Measurements from ENCODE around the gene C4BPA. TPM values are rescaled to one million over a fixed set of nuclear protein-coding genes. Genes with fewer than 3 reads are reported as not detected.

The C4BPA gene
- total RNA-seq, 1 donor from 2014 or later: not detected

DNA sequence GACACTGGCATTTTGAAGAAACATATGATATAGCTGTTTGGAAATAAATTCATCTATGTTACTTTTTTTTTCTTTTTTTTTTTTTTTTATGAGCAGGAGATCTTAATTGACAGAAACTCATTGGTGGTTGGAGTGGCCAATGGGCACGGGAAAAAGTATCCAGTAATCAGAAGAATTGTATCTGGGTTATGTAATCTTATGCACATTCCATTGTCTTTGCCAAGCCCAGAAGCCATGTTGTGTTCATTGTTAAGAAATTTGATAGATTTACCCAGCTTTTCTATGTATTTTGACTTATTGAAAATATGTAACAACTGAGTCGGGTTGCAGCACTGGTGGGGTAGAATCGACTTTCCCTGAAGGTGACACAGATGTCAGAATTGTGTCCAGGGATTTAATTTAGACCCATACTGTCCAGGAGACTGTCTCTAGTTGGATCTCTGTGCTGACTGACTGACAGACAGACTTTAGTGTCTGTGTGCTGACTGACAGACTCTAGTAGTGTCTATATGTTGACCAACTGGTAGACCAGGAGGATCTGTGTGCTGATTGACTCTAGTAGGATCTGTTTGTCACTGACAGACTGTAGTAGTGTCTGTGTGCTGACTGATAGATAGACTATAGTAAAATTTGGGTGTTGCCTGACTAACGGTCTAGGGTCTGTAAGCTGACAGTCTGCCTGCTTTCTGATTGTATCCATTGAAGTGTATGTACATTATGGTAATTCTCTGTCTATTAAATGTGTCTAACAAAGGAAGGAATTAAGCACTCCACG, 27.7 kb upstream of the C4BPA start:
- DNase-seq: no peak
- ATAC-seq: peak; percentile 2
- intact Hi-C loops (cut with micrococcal nuclease): no loop called here

DNA sequence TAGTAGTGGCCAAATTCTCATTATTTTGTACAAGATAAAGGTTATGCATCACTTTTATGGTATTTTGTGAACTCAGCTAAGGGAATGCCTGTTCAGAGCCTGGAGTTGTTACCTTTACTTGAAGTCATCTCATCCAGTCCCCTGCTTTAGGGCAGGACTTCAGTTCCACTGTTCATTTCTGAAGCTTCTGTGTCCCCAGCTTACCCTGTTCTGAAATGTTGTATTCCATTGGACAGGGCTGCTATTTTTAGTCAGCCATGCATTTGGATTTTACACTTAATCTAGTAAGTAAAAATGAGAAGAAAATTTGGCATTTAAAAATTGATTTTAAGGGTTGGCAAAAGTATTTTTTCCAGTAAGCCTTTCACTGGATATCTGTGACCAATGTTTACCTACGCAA, 27.0 kb upstream of the C4BPA start:
- peak; percentile 48 for ATAC-seq
- intact Hi-C loops (cut with micrococcal nuclease): no loop called here

GRCh38 chr1:207077470-207078377, 26.3 kb upstream of the C4BPA start:
- ATAC-seq: peak; percentile 74
- intact Hi-C loops (cut with micrococcal nuclease): no loop called here
- no peak for DNase-seq

More for the DNA sequence above, 27.0 kb upstream of the C4BPA start:
- no peak for DNase-seq

DNA sequence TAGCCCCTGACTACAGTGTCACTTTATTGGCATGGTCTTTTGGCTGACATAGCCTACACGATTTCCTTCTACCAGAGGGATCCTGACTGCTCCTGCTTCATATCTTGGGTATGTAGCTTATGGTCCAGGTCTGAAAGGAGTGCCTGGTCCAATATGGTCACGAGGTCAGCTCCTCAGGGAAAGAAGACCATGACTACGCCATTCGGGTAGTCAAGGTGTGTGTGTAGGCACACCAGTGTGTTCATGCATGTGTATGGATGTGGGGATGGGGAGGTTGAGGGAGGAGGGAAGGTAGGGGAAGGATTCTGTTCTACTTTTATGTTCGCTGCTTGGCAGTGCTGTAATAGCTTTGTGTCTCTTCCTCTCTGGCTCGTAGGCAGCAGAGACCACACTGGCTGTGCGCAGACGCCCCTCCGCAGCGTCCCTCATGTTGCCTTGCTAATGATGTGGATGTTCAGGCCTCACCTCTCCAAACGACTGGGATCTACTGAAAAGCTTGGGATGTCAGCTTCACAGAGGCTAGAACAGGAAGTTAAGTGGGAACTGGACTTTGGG, 25.4 kb upstream of the C4BPA start:
- intact Hi-C loops (cut with micrococcal nuclease): no loop called here
- DNase-seq (no peak), ATAC-seq (no peak)

- ATAC-seq: no peak
- DNase-seq: no peak
- intact Hi-C loops (cut with micrococcal nuclease): no loop called here
Measured at GRCh38 chr1:207079706-207080241, 24.3 kb upstream of the C4BPA start.

- ATAC-seq (no peak), DNase-seq (no peak)
- intact Hi-C loops (cut with micrococcal nuclease): no loop called here
Measured at GRCh38 chr1:207081088-207081487, 22.9 kb upstream of the C4BPA start.

- ATAC-seq: no peak
- intact Hi-C loops (cut with micrococcal nuclease): no loop called here
- no peak for DNase-seq
Measured at GRCh38 chr1:207081806-207082205, 22.2 kb upstream of the C4BPA start.

- intact Hi-C loops (cut with micrococcal nuclease): no loop called here
- no peak for ATAC-seq
- no peak for DNase-seq
Measured at GRCh38 chr1:207084232-207084631, 19.8 kb upstream of the C4BPA start.

DNA sequence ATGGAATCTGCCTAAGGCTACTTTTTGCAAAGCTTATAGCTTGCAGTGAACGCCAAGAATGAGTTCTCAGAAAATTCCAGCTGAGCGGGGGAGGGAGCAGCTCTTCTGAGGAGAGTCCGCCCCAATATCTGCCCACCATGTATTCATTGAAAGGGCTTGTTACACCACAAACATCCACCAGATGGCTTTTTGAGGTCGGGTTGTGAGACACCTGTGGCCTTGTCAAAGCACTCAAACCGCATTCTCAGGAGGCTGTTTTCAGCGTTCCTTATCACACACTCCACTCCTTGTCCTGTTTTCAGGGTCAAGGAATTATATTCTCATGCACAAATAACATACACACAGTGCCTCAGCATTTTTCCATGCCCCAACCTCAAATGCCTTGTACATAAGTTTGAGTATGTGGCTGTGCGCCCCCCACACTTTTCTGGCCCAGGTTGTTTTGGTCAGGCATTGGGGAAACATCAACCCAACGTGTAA, 19.3 kb upstream of the C4BPA start:
- ATAC-seq: peak; percentile 63
- DNase-seq: no peak
- intact Hi-C loops (cut with micrococcal nuclease): loop anchor here (5.0 kb wide), 1 partner anchor 323 kb away; no protein-coding TSS in a partner anchor

DNA sequence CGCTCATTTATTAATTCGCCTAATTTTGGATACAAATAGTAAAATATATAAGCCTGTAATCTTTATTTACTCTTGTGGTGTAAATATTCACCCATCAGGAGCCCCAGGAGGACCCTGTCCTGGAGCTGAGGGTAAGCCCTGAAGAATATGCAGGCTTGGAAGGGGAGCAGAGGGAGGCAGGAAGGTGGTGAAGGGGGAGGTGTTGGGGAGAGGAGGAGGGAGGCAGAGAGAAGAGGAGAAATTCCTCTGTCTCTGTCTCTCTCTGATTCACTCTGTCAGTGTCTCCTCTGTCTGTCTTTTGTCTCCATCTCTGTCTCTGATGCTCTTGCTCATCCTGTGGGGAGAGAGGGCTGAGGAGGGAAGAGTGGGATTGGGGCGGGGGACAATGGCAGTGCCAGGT, 18.1 kb upstream of the C4BPA start:
- ATAC-seq: no peak
- no peak for DNase-seq
- intact Hi-C loops (cut with micrococcal nuclease): loop anchor here (5.0 kb wide), 1 partner anchor 321 kb away; no protein-coding TSS in a partner anchor

DNA sequence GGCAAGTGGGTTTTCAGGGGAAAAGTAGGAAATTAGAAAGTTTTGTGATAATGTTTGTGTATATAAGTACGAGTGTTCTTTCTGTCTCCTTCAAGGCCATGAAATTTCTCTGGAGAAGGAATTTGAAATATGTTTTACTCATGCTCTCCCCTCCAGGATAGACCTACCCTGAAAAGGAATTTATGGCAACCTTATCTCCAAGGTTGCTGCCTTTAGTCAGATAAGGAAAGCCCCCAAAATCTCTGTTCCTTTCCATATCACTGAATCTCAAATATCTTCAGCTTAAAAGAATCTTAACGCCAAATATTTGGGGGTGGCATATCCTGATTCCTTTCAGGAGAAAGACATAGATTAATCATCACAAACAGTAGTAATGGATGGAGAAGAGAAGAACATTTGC, 15.9 kb upstream of the C4BPA start:
- no peak for DNase-seq
- no peak for ATAC-seq
- intact Hi-C loops (cut with micrococcal nuclease): loop anchor here (5.0 kb wide), 1 partner anchor 319 kb away; no protein-coding TSS in a partner anchor

DNA sequence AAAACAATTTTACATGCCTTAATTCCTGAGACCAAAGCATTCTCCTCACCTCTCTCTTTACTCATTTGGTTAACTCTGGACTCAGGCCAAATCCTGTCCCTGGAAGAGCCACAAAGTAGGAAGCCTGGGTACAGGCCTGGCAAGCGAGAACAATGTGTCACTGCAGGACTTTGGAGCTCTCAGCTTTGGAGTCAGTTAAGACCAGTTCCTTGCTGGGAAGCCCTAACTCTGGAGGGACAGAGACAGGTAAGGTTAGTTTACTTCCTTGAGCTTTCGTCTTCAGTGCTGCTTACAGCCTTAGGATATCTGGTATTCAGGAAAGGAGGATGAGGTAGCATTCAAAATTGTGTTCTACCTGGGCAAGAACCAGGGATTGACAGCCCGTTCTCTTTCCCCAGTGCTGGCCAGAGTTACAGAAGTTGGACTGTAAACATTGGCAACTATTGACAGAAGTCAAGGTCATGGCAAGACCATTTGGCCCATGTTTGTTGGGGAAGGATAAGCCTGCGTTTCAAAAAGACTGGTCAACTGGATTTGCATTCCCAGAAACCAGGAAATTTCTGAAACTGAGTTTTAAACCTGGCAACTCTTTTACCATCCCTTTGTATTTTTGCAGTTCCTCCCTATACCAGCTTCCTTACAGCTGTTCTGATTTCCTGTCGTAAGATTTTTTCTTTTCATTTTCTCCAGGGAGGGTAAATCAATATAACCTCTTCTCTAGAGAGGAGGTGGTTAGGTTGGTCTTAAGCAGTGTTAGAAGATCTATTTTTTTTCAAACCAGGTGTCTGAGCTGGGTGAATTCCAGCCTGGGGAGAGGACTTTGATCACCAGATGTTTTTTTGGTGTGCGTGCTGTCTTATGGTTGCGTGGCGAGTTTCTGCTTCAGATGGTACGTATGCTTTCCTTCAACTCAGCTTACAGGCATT, 15.1 kb upstream of the C4BPA start, which contains the start of gene C4BPB:
C4BPB (plus strand) TSS at position 160 of the 926 bp plus-strand sequence; CDS start at position 832, 672 bp downstream.
- ATAC-seq (peak; percentile 52), DNase-seq (no peak)
- intact Hi-C loops (cut with micrococcal nuclease): loop anchor here (5.0 kb wide), 1 partner anchor 318 kb away; no protein-coding TSS in a partner anchor

- intact Hi-C loops (cut with micrococcal nuclease): loop anchor here (5.0 kb wide), 1 partner anchor 318 kb away; no protein-coding TSS in a partner anchor
Measured at GRCh38 chr1:207089627-207090355, 14.2 kb upstream of the C4BPA start.

DNA sequence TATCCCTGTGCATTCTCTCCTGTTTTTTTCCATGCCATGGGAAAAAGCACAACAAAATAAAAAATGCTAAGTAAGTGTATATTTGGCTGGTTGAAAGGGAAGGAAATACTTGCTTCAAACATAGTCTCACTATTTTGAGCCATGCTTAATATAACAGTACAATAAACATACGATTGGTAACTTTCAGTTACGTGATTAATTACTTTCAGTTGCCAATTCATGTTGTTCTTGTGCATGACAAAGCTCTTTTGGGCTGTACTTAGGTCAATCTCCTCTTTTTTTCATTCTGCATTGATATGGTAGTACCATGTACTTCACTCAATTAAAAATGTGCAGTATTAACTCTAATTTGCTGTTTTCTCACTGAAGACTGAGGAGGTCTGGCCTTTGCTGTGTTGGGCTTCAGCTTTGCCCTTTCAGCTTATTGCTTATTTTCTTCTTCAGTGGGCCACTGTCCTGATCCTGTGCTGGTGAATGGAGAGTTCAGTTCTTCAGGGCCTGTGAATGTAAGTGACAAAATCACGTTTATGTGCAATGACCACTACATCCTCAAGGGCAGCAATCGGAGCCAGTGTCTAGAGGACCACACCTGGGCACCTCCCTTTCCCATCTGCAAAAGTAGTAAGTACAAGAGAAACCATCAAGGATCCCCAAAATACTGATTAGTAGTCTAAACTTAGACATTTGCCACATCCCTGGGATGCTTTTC, 12.7 kb upstream of the C4BPA start:
- ATAC-seq: no peak
- intact Hi-C loops (cut with micrococcal nuclease): no loop called here
- DNase-seq: no peak

More at GRCh38 chr1:207089627-207090355, 14.2 kb upstream of the C4BPA start:
- DNase-seq (no peak), ATAC-seq (no peak)

GRCh38 chr1:207093944-207094343, 10.1 kb upstream of the C4BPA start:
- intact Hi-C loops (cut with micrococcal nuclease): no loop called here
- no peak for ATAC-seq
- DNase-seq: no peak

GRCh38 chr1:207097871-207098324, 6.1 kb upstream of the C4BPA start:
- no peak for ATAC-seq
- intact Hi-C loops (cut with micrococcal nuclease): no loop called here
- DNase-seq: no peak

- ATAC-seq (no peak), DNase-seq (no peak)
- intact Hi-C loops (cut with micrococcal nuclease): no loop called here
Measured at GRCh38 chr1:207101720-207102119, 2.3 kb upstream of the C4BPA start.
